ENCODE measurements around the gene ZNF207. TPM values are rescaled to one million over a fixed set of nuclear protein-coding genes. Genes with fewer than 3 reads are reported as not detected.

Gene ZNF207
- total and polyA plus RNA-seq, 8 donors = 46.8 to 800 (median 118) TPM

- intact Hi-C loops (cut with DNase I; ENCODE audit: low total_unique reads) = no loop called here
- DNase-seq = no peak
- peaks cover 0 to 15% (median 13%) of the 10 kb centered on the region in 4 donors for H3K36me3 ChIP-seq
- H3K27me3 ChIP-seq = no peaks in the 10 kb centered on the region
- no peak overlapping the region for H3K4me3 ChIP-seq
- TF ChIP-seq POLR2AphosphoS5 (IDR thresholded peaks at IDR 0.05) (no peak), EP300 (IDR thresholded peaks at IDR 0.05) (no peak)
- H3K4me1 ChIP-seq = peaks cover 0 to 20% (median 11%) of the 10 kb centered on the region in 4 donors
- 80 to 98% (median 91%) methylated on average over 1 of the region's 1 CpG for WGBS, 5 donors
- H3K27ac ChIP-seq = no peak overlapping the region
- no peaks in the 10 kb centered on the region for H3K9me3 ChIP-seq
Observed at GRCh38 chr17:32327911-32328310, 22.0 kb upstream of the ZNF207 start.

DNA sequence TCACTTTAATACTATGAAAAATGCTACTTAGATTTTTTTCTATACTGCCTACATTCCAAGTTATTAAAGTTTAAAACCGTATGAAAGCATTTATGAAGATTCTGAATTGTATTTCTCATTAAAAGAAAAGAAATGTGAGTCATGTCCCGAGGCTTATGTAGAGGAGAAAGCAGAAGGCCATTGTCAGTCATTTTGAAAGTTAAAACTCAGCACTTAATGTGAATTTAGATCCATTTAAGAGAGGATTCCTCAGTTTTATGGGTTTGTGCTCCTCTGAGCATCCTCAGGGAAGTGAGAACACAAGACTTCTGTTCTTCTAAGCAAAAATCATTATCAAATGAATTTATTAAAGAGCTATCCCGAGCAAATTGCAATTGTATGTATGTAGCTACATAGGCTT lies 19.8 kb upstream of the ZNF207 start:
- Histone ChIP-seq H3K36me3 (peaks cover 7 to 35% (median 34%) of the 10 kb centered on the region in 4 donors), H3K27me3 (no peaks in the 10 kb centered on the region), H3K4me3 (no peak overlapping the region), H3K4me1 (peaks cover 0 to 8% (median 0%) of the 10 kb centered on the region in 4 donors), H3K27ac (no peak overlapping the region), H3K9me3 (no peaks in the 10 kb centered on the region)
- TF ChIP-seq EP300 (IDR thresholded peaks at IDR 0.05) = no peak
- TF ChIP-seq POLR2AphosphoS5 (IDR thresholded peaks at IDR 0.05) = no peak
- TF ChIP-seq, protein P1, sequence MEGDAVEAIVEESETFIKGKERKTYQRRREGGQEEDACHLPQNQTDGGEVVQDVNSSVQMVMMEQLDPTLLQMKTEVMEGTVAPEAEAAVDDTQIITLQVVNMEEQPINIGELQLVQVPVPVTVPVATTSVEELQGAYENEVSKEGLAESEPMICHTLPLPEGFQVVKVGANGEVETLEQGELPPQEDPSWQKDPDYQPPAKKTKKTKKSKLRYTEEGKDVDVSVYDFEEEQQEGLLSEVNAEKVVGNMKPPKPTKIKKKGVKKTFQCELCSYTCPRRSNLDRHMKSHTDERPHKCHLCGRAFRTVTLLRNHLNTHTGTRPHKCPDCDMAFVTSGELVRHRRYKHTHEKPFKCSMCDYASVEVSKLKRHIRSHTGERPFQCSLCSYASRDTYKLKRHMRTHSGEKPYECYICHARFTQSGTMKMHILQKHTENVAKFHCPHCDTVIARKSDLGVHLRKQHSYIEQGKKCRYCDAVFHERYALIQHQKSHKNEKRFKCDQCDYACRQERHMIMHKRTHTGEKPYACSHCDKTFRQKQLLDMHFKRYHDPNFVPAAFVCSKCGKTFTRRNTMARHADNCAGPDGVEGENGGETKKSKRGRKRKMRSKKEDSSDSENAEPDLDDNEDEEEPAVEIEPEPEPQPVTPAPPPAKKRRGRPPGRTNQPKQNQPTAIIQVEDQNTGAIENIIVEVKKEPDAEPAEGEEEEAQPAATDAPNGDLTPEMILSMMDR (IDR thresholded peaks at IDR 0.05) = no peak
- TF ChIP-seq POLR2A (IDR thresholded peaks at IDR 0.05) = no peak
- intact Hi-C loops (cut with DNase I; ENCODE audit: low total_unique reads) = no loop called here
- no peak for DNase-seq
- WGBS, 5 donors = 66 to 88% (median 83%) methylated on average over 3 of the region's 3 CpGs

GRCh38 chr17:32331243-32332040 lies 18.5 kb upstream of the ZNF207 start:
- H3K27ac ChIP-seq = no peak overlapping the region
- no peaks in the 10 kb centered on the region for H3K9me3 ChIP-seq
- WGBS, 5 donors = 72 to 83% (median 78%) methylated on average over 3 of the region's 3 CpGs
- intact Hi-C loops (cut with DNase I; ENCODE audit: low total_unique reads) = no loop called here
- no peak for DNase-seq
- H3K4me3 ChIP-seq = no peak overlapping the region
- H3K27me3 ChIP-seq = no peaks in the 10 kb centered on the region
- peaks cover 9 to 48% (median 47%) of the 10 kb centered on the region in 4 donors for H3K36me3 ChIP-seq
- no peak for TF ChIP-seq POLR2A (IDR thresholded peaks at IDR 0.05)
- TF ChIP-seq, protein P1 (IDR thresholded peaks at IDR 0.05) = no peak
- no peak for TF ChIP-seq POLR2AphosphoS5 (IDR thresholded peaks at IDR 0.05)
- TF ChIP-seq EP300 (IDR thresholded peaks at IDR 0.05) = no peak
- H3K4me1 ChIP-seq = peaks cover 0 to 8% (median 0%) of the 10 kb centered on the region in 4 donors

DNA sequence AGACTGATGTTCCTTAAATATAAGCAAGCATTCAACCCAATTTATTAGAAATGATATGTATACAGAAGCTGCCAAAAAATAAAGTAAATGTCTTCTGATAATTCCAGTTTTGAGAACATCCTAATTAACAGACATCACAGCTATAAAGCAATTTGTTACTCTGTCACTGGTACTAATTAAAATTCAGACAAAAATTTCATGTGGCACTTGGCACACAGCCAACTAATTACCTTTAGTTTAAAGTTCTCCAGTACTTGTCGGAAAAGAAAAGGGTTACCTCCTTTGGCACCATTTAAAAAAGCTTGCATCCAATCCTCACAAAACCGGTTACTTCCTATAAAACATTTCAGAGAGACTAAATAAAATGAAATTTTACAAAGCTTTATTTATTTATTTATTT lies 16.8 kb upstream of the ZNF207 start:
- no peaks in the 10 kb centered on the region for H3K9me3 ChIP-seq
- TF ChIP-seq, protein P1 (IDR thresholded peaks at IDR 0.05) = no peak
- TF ChIP-seq EP300 (IDR thresholded peaks at IDR 0.05) (no peak), POLR2A (IDR thresholded peaks at IDR 0.05) (no peak), POLR2AphosphoS5 (IDR thresholded peaks at IDR 0.05) (no peak)
- 90 to 96% (median 93%) methylated on average over 2 of the region's 2 CpGs for WGBS, 5 donors
- H3K36me3 ChIP-seq = peaks cover 9 to 65% (median 64%) of the 10 kb centered on the region in 4 donors
- DNase-seq = no peak
- no peak overlapping the region for H3K4me3 ChIP-seq
- peaks cover 0 to 8% (median 0%) of the 10 kb centered on the region in 4 donors for H3K4me1 ChIP-seq
- no peak overlapping the region for H3K27ac ChIP-seq
- intact Hi-C loops (cut with DNase I; ENCODE audit: low total_unique reads) = no loop called here
- H3K27me3 ChIP-seq = no peaks in the 10 kb centered on the region

GRCh38 chr17:32335046-32335445 lies 14.9 kb upstream of the ZNF207 start:
- DNase-seq = no peak
- TF ChIP-seq POLR2AphosphoS5 (IDR thresholded peaks at IDR 0.05) (no peak), EP300 (IDR thresholded peaks at IDR 0.05) (no peak), POLR2A (IDR thresholded peaks at IDR 0.05) (no peak)
- TF ChIP-seq, protein P1 (IDR thresholded peaks at IDR 0.05) = no peak
- H3K4me1 ChIP-seq = peaks cover 0 to 8% (median 0%) of the 10 kb centered on the region in 4 donors
- peaks cover 9 to 83% (median 82%) of the 10 kb centered on the region in 4 donors for H3K36me3 ChIP-seq
- no peak overlapping the region for H3K4me3 ChIP-seq
- no peaks in the 10 kb centered on the region for H3K9me3 ChIP-seq
- intact Hi-C loops (cut with DNase I; ENCODE audit: low total_unique reads) = no loop called here
- no peak overlapping the region for H3K27ac ChIP-seq
- no peaks in the 10 kb centered on the region for H3K27me3 ChIP-seq

Measured in stomach (tissue), 9 donors.